ENCODE results near the gene TCOF1.
A peak's percentile ranks its signal among the peaks of the same experiment; 100 is the strongest.

Gene TCOF1

GRCh38 chr5:150352244-150353031 is 5.1 kb upstream of the TCOF1 start:
- DNase-seq (ENCODE audit: low read depth) = peak; percentile 19

- DNase-seq (ENCODE audit: low read depth) = no peak
These were observed 4.3 kb upstream of the TCOF1 start for GRCh38 chr5:150353032-150353675.

GRCh38 chr5:150355791-150356190 is 1.7 kb upstream of the TCOF1 start:
- no peak for DNase-seq (ENCODE audit: low read depth)

- DNase-seq (ENCODE audit: low read depth) = no peak
These were observed 762 bp upstream of the TCOF1 start for GRCh38 chr5:150356575-150357294.

- peak; percentile 28 for DNase-seq (ENCODE audit: low read depth)
These were observed 981 bp downstream of the TCOF1 start for GRCh38 chr5:150358261-150359095.

- DNase-seq (ENCODE audit: low read depth) = no peak
These were observed 3.8 kb downstream of the TCOF1 start for GRCh38 chr5:150361301-150361700.

GRCh38 chr5:150363185-150363584 is 5.7 kb downstream of the TCOF1 start:
- no peak for DNase-seq (ENCODE audit: low read depth)

GRCh38 chr5:150364004-150364403 is 6.5 kb downstream of the TCOF1 start:
- DNase-seq (ENCODE audit: low read depth) = no peak

GRCh38 chr5:150368526-150368925 is 11.0 kb downstream of the TCOF1 start:
- no peak for DNase-seq (ENCODE audit: low read depth)

GRCh38 chr5:150372639-150373038 is 15.1 kb downstream of the TCOF1 start:
- no peak for DNase-seq (ENCODE audit: low read depth)

GRCh38 chr5:150374651-150375050 is 17.2 kb downstream of the TCOF1 start:
- no peak for DNase-seq (ENCODE audit: low read depth)

GRCh38 chr5:150376799-150377771 is 19.6 kb downstream of the TCOF1 start:
- peak; percentile 80 for DNase-seq (ENCODE audit: low read depth)

- peak; percentile 94 for DNase-seq (ENCODE audit: low read depth)
These were observed 20.6 kb downstream of the TCOF1 start for GRCh38 chr5:150377964-150378694.

- no peak for DNase-seq (ENCODE audit: low read depth)
These were observed 27.2 kb downstream of the TCOF1 start for GRCh38 chr5:150384701-150385100.

- DNase-seq (ENCODE audit: low read depth) = no peak
These were observed 28.7 kb downstream of the TCOF1 start for GRCh38 chr5:150386024-150386855.

- no peak for DNase-seq (ENCODE audit: low read depth)
These were observed 32.2 kb downstream of the TCOF1 start for GRCh38 chr5:150389531-150390266.

GRCh38 chr5:150391064-150391834 is 33.8 kb downstream of the TCOF1 start:
- DNase-seq (ENCODE audit: low read depth) = no peak

GRCh38 chr5:150391986-150392385 is 34.5 kb downstream of the TCOF1 start:
- DNase-seq (ENCODE audit: low read depth) = no peak
